HL-60/S4 (cell line): ENCODE measurements around the gene PIGP.
"Not testable (repeated sequence)": the region's sequence is repeated elsewhere in the genome, so short reads cannot be mapped to it uniquely, and the experiment has no call there.

Experiments
- in situ Hi-C: fragments of 300-500 bp; cut with MboI; formaldehyde crosslinking; loops from 2 replicates; pipeline ENCODE4 v1.14.3; 2022; ENCODE audit warnings: low sequenced_read_pairs

The PIGP gene

GRCh38 chr21:37072988-37073416 lies at the start of gene PIGP, which contains the start of gene TTC3:
PIGP (minus strand) TSS chr21:37073071; CDS start chr21:37072515, 556 bp downstream.
TTC3 (plus strand) TSS chr21:37073254; CDS start chr21:37087258, 14,004 bp downstream.
- in situ Hi-C loops, result no loop called here

DNA sequence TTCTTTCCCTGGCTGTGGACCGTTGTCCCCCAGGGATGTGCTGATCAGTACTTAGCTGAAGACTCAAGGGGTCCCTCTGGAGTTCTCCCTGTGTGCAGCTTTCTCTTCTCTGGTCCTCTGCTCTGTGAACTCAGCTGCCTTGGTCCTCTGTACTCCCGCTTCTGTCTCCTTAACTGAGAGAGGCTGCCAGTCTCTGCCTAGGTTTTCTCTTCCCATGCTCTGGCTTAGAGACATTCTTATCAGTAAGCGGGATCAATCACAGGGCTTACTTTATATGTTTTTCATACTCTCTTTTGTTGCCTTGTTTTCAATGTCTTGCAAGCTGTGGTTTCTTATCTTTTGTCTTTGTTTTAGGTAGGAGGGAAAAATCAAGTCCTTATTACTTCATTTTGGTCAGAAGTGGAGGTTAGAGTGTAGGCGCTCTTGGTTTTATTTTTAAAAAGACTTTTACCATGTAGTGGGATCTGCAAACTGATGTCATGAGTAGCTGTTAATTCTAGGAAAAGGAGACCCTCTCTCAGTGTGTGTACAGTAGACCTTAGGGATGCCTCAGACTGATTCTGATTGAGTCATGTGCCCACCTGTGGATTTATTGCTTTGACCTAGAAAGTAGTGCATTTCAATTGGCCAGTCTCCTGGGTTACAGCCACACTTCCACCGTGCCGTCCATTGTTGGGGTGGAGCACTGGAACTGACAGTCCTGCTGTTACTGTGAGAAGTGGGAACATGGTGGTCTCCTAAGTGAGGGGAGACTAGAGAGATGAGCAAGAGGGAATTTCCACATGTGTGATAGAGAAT lies 46.7 kb upstream of the PIGP start:
- in situ Hi-C loops, result no loop called here

DNA sequence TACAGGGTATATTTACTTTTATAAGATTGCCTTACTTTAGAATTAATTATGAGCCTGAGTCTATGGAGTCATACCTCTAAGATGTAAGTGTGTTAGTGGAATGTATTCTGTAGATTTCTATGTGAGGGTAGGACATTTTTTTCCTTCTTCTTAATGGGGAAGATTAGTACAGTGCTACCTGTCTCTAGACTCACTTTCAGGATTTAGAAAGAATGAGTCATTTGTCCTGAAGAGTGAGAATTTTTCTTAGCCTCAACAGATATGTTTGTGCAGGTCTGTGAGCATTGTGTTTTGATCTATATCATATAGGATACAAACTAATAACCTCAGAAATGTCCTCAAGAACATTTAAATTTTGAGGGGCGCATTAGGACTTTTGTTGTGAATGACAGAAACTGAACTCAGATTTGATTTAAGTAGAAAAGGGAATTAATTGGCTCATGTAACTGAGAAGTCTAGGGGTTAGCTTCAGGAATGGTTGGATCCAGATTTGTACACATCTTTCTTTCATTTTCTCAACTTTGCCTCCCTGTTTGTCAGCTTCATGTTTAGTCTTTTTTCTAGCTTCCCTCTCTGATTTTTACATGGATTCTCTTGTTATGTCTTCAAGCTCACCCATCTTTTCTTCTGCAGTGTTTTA lies 45.4 kb upstream of the PIGP start:
- in situ Hi-C loops, result no loop called here

- in situ Hi-C loops, result no loop called here
These were observed 44.3 kb upstream of the PIGP start for GRCh38 chr21:37117204-37117603.

- in situ Hi-C loops, result not testable (repeated sequence)
These were observed 43.6 kb upstream of the PIGP start for GRCh38 chr21:37116459-37116858.

DNA sequence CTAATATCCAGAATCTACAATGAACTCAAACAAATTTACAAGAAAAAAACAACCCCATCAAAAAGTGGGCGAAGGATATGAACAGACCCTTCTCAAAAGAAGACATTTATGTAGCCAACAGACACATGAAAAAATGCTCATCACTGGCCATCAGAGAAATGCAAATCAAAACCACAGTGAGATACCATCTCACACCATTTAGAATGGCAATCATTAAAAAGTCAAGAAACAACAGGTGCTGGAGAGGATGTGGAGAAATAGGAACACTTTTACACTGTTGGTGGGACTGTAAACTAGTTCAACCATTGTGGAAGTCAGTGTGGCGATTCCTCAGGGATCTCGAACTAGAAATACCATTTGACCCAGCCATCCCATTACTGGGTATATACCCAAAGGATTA lies 41.4 kb upstream of the PIGP start:
- in situ Hi-C loops, result not testable (repeated sequence)

GRCh38 chr21:37111029-37111428 lies 38.2 kb upstream of the PIGP start:
- in situ Hi-C loops, result not testable (repeated sequence)

DNA sequence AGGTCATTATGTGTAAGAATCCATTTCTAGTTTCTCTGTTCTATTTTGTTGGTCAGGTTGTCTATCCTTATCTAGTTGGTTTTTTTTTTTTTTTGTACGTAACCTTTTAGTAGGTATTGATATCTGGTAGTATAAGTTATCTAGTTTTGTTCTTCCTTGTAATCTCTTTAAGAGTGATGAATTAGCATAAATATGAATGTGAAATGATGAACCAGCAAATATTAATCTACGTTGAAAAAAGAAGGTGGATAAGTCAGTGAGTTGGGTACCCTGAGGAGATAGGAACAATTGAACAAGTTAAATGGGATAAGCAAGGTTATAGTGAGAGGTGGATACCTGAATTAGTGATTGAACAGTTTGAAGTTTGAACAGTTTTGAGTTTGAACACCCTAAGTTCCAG lies 34.1 kb upstream of the PIGP start:
- in situ Hi-C loops, result no loop called here

- in situ Hi-C loops, result not testable (repeated sequence)
These were observed 29.9 kb upstream of the PIGP start for GRCh38 chr21:37102746-37103145.

DNA sequence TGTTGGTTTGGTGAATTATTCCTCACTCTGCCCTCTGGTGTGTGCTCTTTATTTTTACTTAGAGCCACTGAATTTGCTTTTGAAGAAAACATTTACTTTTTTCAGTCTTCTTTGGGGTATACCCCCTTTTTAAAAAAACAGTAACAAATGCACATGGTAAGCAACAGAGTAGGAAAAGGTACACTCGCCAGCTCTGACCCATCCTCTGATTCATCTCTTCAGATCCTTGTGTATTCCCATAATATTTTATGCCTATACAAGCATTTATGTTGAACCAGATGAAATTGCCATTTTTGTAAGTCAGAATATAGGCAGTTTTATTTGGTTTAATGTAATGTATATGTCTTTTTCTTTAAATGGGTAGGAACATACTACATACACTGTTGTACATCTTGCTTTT lies 28.5 kb upstream of the PIGP start:
- in situ Hi-C loops, result no loop called here

DNA sequence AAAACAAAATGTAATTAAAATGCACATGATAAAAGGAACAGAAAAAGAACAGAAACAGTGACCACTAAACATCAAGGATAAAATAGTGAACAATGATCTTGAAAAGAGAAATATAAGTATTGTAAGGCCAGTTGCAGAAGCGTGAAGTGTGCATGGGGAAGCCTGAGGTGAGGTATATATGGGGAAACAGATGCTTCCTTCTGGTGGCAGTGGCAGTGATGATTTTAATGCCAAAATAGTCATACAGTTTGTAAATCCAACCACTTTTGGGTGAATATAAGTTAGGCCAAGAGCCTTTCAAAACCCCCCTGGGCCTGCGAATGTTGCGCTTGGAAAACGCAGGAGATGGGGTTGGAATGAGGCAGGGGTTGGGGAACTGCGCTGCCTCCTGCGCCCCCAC lies 27.4 kb upstream of the PIGP start:
- in situ Hi-C loops, result no loop called here

DNA sequence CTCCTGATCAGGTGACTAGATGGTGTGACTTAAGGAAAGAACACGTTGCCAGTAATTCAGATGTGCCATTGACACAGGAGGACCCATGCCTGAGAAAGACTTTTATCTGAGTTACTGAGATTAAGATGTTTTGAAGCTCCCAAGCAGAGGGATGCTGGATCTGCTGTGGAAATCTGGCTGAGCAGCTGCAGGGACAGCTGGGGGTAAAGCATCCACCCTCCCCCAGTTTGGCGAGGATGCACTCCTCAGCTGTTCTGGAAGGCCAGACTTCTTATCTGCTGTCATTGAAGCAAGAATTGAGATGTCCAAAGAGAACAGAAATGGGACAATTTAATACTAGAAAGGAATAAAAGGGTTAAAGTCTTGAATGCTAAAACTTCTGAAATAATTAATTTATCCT lies 25.9 kb upstream of the PIGP start:
- in situ Hi-C loops, result no loop called here

GRCh38 chr21:37095821-37096220 lies 22.9 kb upstream of the PIGP start:
- in situ Hi-C loops, result no loop called here

- in situ Hi-C loops, result no loop called here
These were observed 21.1 kb upstream of the PIGP start for GRCh38 chr21:37093977-37094376.

GRCh38 chr21:37088186-37088735 lies 15.4 kb upstream of the PIGP start:
- in situ Hi-C loops, result no loop called here

- in situ Hi-C loops, result no loop called here
These were observed 14.3 kb upstream of the PIGP start for GRCh38 chr21:37087188-37087587.

- in situ Hi-C loops, result no loop called here
These were observed 12.9 kb upstream of the PIGP start for GRCh38 chr21:37085726-37086125.

- in situ Hi-C loops, result no loop called here
These were observed 10.1 kb upstream of the PIGP start for GRCh38 chr21:37082856-37083528.

DNA sequence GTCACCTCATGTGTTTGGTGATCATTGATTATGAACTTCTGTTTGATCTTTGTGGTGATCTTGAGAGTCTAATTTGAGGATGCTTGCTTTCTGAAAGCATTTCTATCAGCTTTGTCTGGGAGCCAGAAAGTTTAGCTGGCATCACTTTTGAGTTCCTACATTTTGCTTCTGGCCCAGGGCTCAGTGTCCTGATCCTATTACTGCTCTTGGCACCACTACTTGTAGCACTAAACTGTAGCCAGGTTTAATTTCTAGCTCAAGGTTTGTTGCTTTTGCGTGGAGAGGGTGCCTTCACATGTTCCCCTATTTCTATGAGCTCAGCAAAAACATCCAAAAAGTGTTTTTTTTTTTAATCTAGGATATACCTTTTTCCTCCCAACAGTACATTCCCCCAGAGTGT lies 9.5 kb upstream of the PIGP start:
- in situ Hi-C loops, result no loop called here

- in situ Hi-C loops, result no loop called here
These were observed 6.4 kb upstream of the PIGP start for GRCh38 chr21:37079211-37079824.

DNA sequence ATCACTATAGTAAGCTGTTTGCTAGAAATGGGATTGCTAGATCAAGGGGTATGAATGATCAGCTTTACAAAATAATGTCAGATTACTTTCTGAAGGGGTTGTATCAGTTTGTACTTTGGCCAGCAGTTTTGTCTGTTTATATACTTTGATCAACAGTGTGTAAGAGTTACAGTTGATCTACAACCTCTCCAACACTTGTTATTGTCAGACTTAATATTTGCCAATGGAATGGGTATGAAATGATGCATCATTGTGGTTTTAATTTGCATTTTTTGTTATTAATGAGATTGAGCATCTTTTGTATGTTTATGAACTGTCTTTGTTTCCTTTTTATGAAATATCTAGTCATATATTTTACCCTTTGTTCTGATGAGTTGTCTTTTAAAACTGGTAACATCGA lies 4.5 kb upstream of the PIGP start:
- in situ Hi-C loops, result no loop called here
